OCI-LY3 (cell line): ENCODE results near the gene AFF2.

ENCODE experiments used
- H2AFZ ChIP-seq: fragments of 200-600, 300-600 bp; shearing (Covaris generic); 2 replicates; pipeline ENCODE4 v1.6.0; 2014; ENCODE audit warnings: antibody characterized with exemption, low read depth, low read length
- H3K27ac ChIP-seq: fragments of 200-600, 300-600 bp; sonication (generic); 2 replicates; pipeline ENCODE4 v1.5.1; 2014; ENCODE audit warnings: mild to moderate bottlenecking, low read length, moderate library complexity, mixed read lengths
- H3K27me3 ChIP-seq: fragments of 200-600, 300-600 bp; sonication (generic); 2 replicates; pipeline ENCODE4 v1.6.1; 2014; ENCODE audit warnings: low read depth, low read length, mixed read lengths
- H3K36me3 ChIP-seq: fragments of 200-600, 300-600 bp; sonication (generic); replicated peaks from 2 replicates; pipeline ENCODE3; 2014; ENCODE audit warnings: low read depth, low read length, mixed read lengths
- H3K4me1 ChIP-seq: fragments of 300-600, 200-600 bp; sonication (generic); 2 replicates; pipeline ENCODE4 v1.6.1; 2014; ENCODE audit warnings: low read length, mixed read lengths
- H3K4me2 ChIP-seq: fragments of 200-600, 300-600 bp; sonication (generic); 2 replicates; pipeline ENCODE4 v1.6.1; 2014; ENCODE audit warnings: low read length, mixed read lengths
- H3K4me3 ChIP-seq: fragments of 300-600, 200-600 bp; sonication (generic); 2 replicates; pipeline ENCODE4 v1.5.1; 2014; ENCODE audit warnings: antibody characterized with exemption, mild to moderate bottlenecking, low read length, moderate library complexity
- H3K79me2 ChIP-seq: fragments of 300-600, 200-600 bp; shearing (Covaris generic); 2 replicates; pipeline ENCODE4 v1.6.1; 2014; ENCODE audit warnings: mild to moderate bottlenecking, low read length, mixed read lengths
- H3K9ac ChIP-seq: fragments of 300-600, 200-600 bp; shearing (Covaris generic); 2 replicates; pipeline ENCODE4 v1.6.0; 2014; ENCODE audit warnings: mild to moderate bottlenecking, low read length, moderate library complexity
- H3K9me3 ChIP-seq: fragments of 200-600, 300-600 bp; shearing (Covaris generic); 2 replicates; pipeline ENCODE4 v1.6.1; 2014; ENCODE audit warnings: low read length, mixed read lengths; ENCODE audit not compliant: insufficient read depth
- H4K20me1 ChIP-seq: fragments of 200-600, 300-600 bp; sonication (generic); 2 replicates; pipeline ENCODE4 v1.6.1; 2016; ENCODE audit warnings: low read length, mixed read lengths; ENCODE audit not compliant: insufficient read depth
- CTCF ChIP-seq: fragments of 200-600, 300-600 bp; sonication (generic); IDR thresholded peaks from 2 replicates; pipeline ENCODE4 v1.5.1; 2014; ENCODE audit warnings: antibody characterized with exemption, low read length, low read depth
- EZH2phosphoT487 ChIP-seq: fragments of 200-600 bp; shearing (Covaris generic); IDR thresholded peaks from 2 replicates; pipeline ENCODE4 v1.6.1; 2018; ENCODE audit warnings: antibody characterized with exemption, mixed run types, low read depth

AFF2 gene

GRCh38 chrX:148893395-148893794 lies 393.0 kb downstream of the AFF2 start:
- no peak for TF ChIP-seq EZH2phosphoT487
- TF ChIP-seq CTCF: no peak
- H3K36me3 ChIP-seq: no peaks in the 10 kb centered on the region

GRCh38 chrX:148902581-148902980 lies 402.2 kb downstream of the AFF2 start:
- Histone ChIP-seq H3K4me3 (no peak overlapping the region), H3K36me3 (no peaks in the 10 kb centered on the region), H3K9me3 (no peaks in the 10 kb centered on the region), H3K9ac (no peak overlapping the region), H3K27me3 (no peaks in the 10 kb centered on the region), H2AFZ (no peak overlapping the region), H4K20me1 (no peaks in the 10 kb centered on the region), H3K4me2 (no peak overlapping the region), H3K27ac (no peak overlapping the region), H3K79me2 (no peaks in the 10 kb centered on the region), H3K4me1 (no peaks in the 10 kb centered on the region)
- no peak for TF ChIP-seq EZH2phosphoT487
- no peak for TF ChIP-seq CTCF

More at GRCh38 chrX:148893395-148893794, 393.0 kb downstream of the AFF2 start:
- Histone ChIP-seq H3K4me1 (no peaks in the 10 kb centered on the region), H2AFZ (no peak overlapping the region), H3K27me3 (no peaks in the 10 kb centered on the region), H3K4me3 (no peak overlapping the region), H3K9ac (no peak overlapping the region), H3K4me2 (no peak overlapping the region), H3K79me2 (no peaks in the 10 kb centered on the region), H4K20me1 (no peaks in the 10 kb centered on the region), H3K9me3 (no peaks in the 10 kb centered on the region), H3K27ac (no peak overlapping the region)

GRCh38 chrX:148903176-148903575 lies 402.8 kb downstream of the AFF2 start:
- H2AFZ ChIP-seq: no peak overlapping the region
- no peak overlapping the region for H3K9ac ChIP-seq
- H3K36me3 ChIP-seq: no peaks in the 10 kb centered on the region
- no peaks in the 10 kb centered on the region for H4K20me1 ChIP-seq
- H3K4me1 ChIP-seq: no peaks in the 10 kb centered on the region
- H3K27me3 ChIP-seq: no peaks in the 10 kb centered on the region
- no peak for TF ChIP-seq EZH2phosphoT487
- TF ChIP-seq CTCF: no peak
- no peak overlapping the region for H3K4me2 ChIP-seq
- no peaks in the 10 kb centered on the region for H3K9me3 ChIP-seq
- H3K4me3 ChIP-seq: no peak overlapping the region
- no peak overlapping the region for H3K27ac ChIP-seq
- no peaks in the 10 kb centered on the region for H3K79me2 ChIP-seq

- Histone ChIP-seq H3K4me3 (no peak overlapping the region), H3K27ac (no peak overlapping the region), H3K36me3 (no peaks in the 10 kb centered on the region), H3K9ac (no peak overlapping the region), H3K4me2 (no peak overlapping the region), H3K4me1 (no peaks in the 10 kb centered on the region), H4K20me1 (no peaks in the 10 kb centered on the region), H3K9me3 (no peaks in the 10 kb centered on the region), H3K27me3 (no peaks in the 10 kb centered on the region), H2AFZ (no peak overlapping the region), H3K79me2 (no peaks in the 10 kb centered on the region)
- TF ChIP-seq EZH2phosphoT487: no peak
- TF ChIP-seq CTCF: no peak
Observed at GRCh38 chrX:148904421-148905111, 404.1 kb downstream of the AFF2 start.
